HCT116 (cell line): ENCODE measurements around the gene CDK11B. TPM values are rescaled to one million over a fixed set of nuclear protein-coding genes. Genes with fewer than 3 reads are reported as not detected.
"Not testable (repeated sequence)": the region's sequence is repeated elsewhere in the genome, so short reads cannot be mapped to it uniquely, and the experiment has no call there.

Source experiments
- ATAC-seq: fragments of 200-7000 bp; cut with Tn5 transposase; 2 replicates; pipeline ENCODE4 v1.9.1; 2020; ENCODE audit warnings: mild to moderate bottlenecking, moderate library complexity
- BruUV-seq: library from RNA; stranded (reverse); fragments of 400-500 nt; replicated peaks from 2 replicates; lab custom pipeline; 2021; lab: Mats Ljungman, UMichigan
- CTCF ChIA-PET: fragments of 300-600 bp; sonication (Branson Sonifier 250); formaldehyde crosslinking; loops from one replicate; lab custom pipeline; 2021; ENCODE audit warnings: antibody characterized with exemption; lab: Charles Lee
- POLR2A ChIA-PET: fragments of 300-600, 350-600 bp; sonication (Branson Sonifier 250); formaldehyde crosslinking; loops from one replicate; lab custom pipeline; 2021; ENCODE audit warnings: antibody characterized with exemption; lab: Charles Lee
- RAD21 ChIA-PET, 2 experiments: fragments of 300-600 bp; sonication (Branson Sonifier 250); formaldehyde crosslinking; loops; one replicate each; lab custom pipeline; 2023; ENCODE audit warnings: low total read pairs in 2 of 2; ENCODE audit not compliant: uncharacterized antibody in 2 of 2, unreplicated experiment in 2 of 2, low non-redundant PET in 1 of 2; lab: Charles Lee
- DNase-seq: peaks from one replicate; pipeline ENCODE4 v3.0.0-alpha.2; 2010; ENCODE audit warnings: low read depth, low spot score
- H2AFZ ChIP-seq: fragments of 200-600 bp; shearing (Covaris generic), sonication (generic); 2 replicates; pipeline ENCODE4 v1.6.1; 2017; ENCODE audit warnings: low read depth, mixed run types, mixed read lengths, antibody characterized with exemption, low read length; ENCODE audit not compliant: poor library complexity, severe bottlenecking
- H3K27ac ChIP-seq: 2 replicates; pipeline ENCODE4 v1.5.1; 2012; ENCODE audit warnings: low read depth, low read length
- H3K27me3 ChIP-seq: fragments of 200-600 bp; sonication (generic); 2 replicates; pipeline ENCODE4 v1.6.1; 2016; ENCODE audit warnings: mixed run types, low read length, mixed read lengths; ENCODE audit not compliant: insufficient read depth
- H3K36me3 ChIP-seq, 2 experiments: fragments of 200-500 bp in 1 of 2; fragments of 200-600 bp in 1 of 2; sonication (Bioruptor generic) in 1 of 2; sonication (generic) in 1 of 2; 2 replicates each; pipeline versions ENCODE4 v1.5.1 to v1.6.1; 2014 to 2016; ENCODE audit warnings: low read length in 2 of 2, inconsistent platforms in 1 of 2, mixed read lengths in 1 of 2, mixed run types in 1 of 2; ENCODE audit not compliant: insufficient read depth in 2 of 2, control insufficient read depth in 1 of 2
- H3K4me1 ChIP-seq, 2 experiments: fragments of 200-600 bp in 1 of 2; sonication (generic) in 1 of 2; 2 replicates each; pipeline versions ENCODE4 v1.5.1 to v1.6.1; 2012 to 2017; ENCODE audit warnings: low read length in 2 of 2, inconsistent platforms in 1 of 2, mild to moderate bottlenecking in 1 of 2, mixed read lengths in 1 of 2, mixed run types in 1 of 2, moderate library complexity in 1 of 2; ENCODE audit not compliant: insufficient read depth in 2 of 2, control insufficient read depth in 1 of 2
- H3K4me2 ChIP-seq: fragments of 200-600 bp; sonication (generic); 2 replicates; pipeline ENCODE4 v1.6.1; 2017; ENCODE audit warnings: mixed run types, low read length, mixed read lengths
- H3K4me3 ChIP-seq, 2 experiments: fragments of 200-600 bp in 1 of 2; sonication (generic) in 1 of 2; replicated peaks in 1 of 2; 2 replicates each; pipeline ENCODE4 v1.5.1; 2011 to 2016; ENCODE audit warnings: low read length in 2 of 2, control low read depth in 1 of 2, low read depth in 1 of 2, mild to moderate bottlenecking in 1 of 2, mixed read lengths in 1 of 2, mixed run types in 1 of 2
- H3K79me2 ChIP-seq: fragments of 200-600 bp; sonication (generic); 2 replicates; pipeline ENCODE4 v1.6.1; 2017; ENCODE audit warnings: mild to moderate bottlenecking, mixed run types, low read length, moderate library complexity, mixed read lengths; ENCODE audit not compliant: insufficient read depth
- H3K9ac ChIP-seq: fragments of 200-600 bp; sonication (generic); 2 replicates; pipeline ENCODE4 v1.6.1; 2016; ENCODE audit warnings: low read length, mixed read lengths
- H3K9me2 ChIP-seq: fragments of 200-600 bp; sonication (generic), shearing (Covaris generic); 2 replicates; pipeline ENCODE4 v1.6.1; 2017; ENCODE audit warnings: mixed run types, mild to moderate bottlenecking, moderate library complexity; ENCODE audit not compliant: insufficient read depth
- H3K9me3 ChIP-seq, 2 experiments: fragments of 200-500 bp in 1 of 2; fragments of 200-600 bp in 1 of 2; sonication (Bioruptor generic) in 1 of 2; sonication (generic) in 1 of 2; 2 replicates each; pipeline ENCODE4 v1.6.1; 2014 to 2017; ENCODE audit warnings: low read length in 2 of 2, mixed read lengths in 2 of 2, inconsistent platforms in 1 of 2, low read depth in 1 of 2, mild to moderate bottlenecking in 1 of 2, mixed run types in 1 of 2, moderate library complexity in 1 of 2; ENCODE audit not compliant: control insufficient read depth in 1 of 2, insufficient read depth in 1 of 2
- H4K20me1 ChIP-seq: fragments of 200-600 bp; sonication (generic), shearing (Covaris generic); 2 replicates; pipeline ENCODE4 v1.6.1; 2017; ENCODE audit warnings: mixed run types, mild to moderate bottlenecking, moderate library complexity; ENCODE audit not compliant: insufficient read depth
- intact Hi-C: fragments of 100-400 bp; cut with micrococcal nuclease; formaldehyde crosslinking; loops from 2 replicates; pipeline ENCODE4 v1.10.0; 2022
- total RNA-seq: library from RNA; stranded (reverse); gene quantifications from one replicate; pipeline ENCODE4 v1.2.1, GENCODE V29; 2021; ENCODE audit not compliant: unreplicated experiment

The CDK11B gene
- total RNA-seq, 1 experiment from 2014 or later: 31.5 TPM

DNA sequence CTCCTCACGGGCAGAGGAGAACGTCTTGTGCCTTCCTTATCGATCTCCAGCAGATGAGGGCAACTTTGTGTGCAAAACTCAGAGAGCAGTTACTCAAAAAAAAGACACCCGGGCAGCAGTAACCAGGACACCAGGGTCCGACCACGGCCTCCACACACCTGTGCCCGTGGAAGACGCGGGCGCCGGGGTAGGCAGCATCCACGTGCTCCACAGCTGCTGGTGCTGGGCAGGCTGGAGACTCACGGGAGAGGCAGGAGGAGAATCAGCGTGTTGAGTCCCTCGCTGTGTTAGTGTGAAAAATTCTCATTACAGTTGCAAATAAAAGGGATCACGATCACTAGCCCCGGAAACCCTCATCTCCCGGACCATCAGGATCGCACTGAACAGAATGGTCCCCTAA, 40.3 kb upstream of the CDK11B start:
- H4K20me1 ChIP-seq, ATAC-seq, H3K4me1 ChIP-seq, H3K9me3 ChIP-seq, CTCF ChIA-PET, DNase-seq, H2AFZ ChIP-seq, H3K9ac ChIP-seq, intact Hi-C loops, H3K79me2 ChIP-seq, H3K36me3 ChIP-seq, BruUV-seq, POLR2A ChIA-PET, H3K9me2 ChIP-seq, H3K27me3 ChIP-seq, H3K27ac ChIP-seq, H3K4me3 ChIP-seq, RAD21 ChIA-PET, H3K4me2 ChIP-seq: not testable (repeated sequence)

DNA sequence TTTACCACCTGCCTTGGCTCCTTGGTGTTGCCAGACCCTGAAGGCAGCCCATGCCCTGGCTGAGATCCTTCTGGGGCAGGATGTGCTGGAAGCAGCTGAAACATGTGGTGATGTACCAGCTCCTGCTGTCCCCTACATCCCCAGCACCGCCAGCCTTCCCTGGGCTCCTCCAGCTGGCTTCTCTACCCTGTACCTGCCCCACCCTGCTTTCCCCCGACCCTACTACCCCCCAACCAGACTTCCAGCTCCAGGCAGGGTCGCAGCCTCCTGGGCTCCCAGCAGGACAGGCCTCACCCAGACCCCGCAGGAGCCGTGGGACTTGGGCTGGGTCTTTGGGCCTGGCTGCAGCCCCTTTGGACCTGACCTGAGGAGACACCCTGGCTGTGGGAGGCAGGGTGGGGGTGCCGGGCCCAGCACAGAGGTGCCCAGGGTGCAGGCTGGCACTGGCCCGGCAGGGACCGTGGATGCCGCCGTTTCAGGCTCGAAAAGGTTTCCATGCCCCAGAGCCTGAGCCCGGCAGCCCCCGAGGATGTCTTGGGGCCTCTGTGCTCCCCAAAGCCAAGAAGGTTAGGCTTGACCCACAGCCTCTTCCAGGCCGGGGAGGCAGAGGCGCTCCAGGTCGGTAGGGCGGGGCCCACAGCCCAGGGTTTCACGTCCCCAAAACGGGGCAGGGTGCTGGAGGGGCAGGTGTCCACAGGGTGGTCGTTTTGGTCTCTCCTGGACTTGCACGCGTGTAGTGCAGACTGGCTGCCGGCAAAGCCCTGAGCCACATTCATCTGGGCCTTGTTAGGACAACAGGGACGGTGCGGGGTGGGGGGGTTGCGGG, 38.8 kb upstream of the CDK11B start:
- RAD21 ChIA-PET, CTCF ChIA-PET, H3K4me1 ChIP-seq, intact Hi-C loops, H3K79me2 ChIP-seq, H2AFZ ChIP-seq, H3K36me3 ChIP-seq, H3K4me3 ChIP-seq, H3K27ac ChIP-seq, H3K4me2 ChIP-seq, POLR2A ChIA-PET, H3K9me3 ChIP-seq, H4K20me1 ChIP-seq, DNase-seq, H3K9me2 ChIP-seq, H3K9ac ChIP-seq, H3K27me3 ChIP-seq, BruUV-seq, ATAC-seq: not testable (repeated sequence)

GRCh38 chr1:1696431-1697357, 37.9 kb upstream of the CDK11B start:
- DNase-seq, H3K27me3 ChIP-seq, ATAC-seq, H3K79me2 ChIP-seq, H4K20me1 ChIP-seq, H3K4me1 ChIP-seq, intact Hi-C loops, POLR2A ChIA-PET, H3K27ac ChIP-seq, H3K9me3 ChIP-seq, RAD21 ChIA-PET, BruUV-seq, H3K9ac ChIP-seq, H3K9me2 ChIP-seq, H3K36me3 ChIP-seq, H3K4me3 ChIP-seq, H2AFZ ChIP-seq, CTCF ChIA-PET, H3K4me2 ChIP-seq: not testable (repeated sequence)
